Stimulated activated naive CD4-positive, alpha-beta T cell (primary cell): Measurements from ENCODE around the gene DZIP1L.

Source experiments
- DNase-seq, 6 experiments: peaks; one replicate each; lab custom pipeline; 2025; lab: John Stamatoyannopoulos, UW

Gene DZIP1L

GRCh38 chr3:138033202-138033691 lies 82.2 kb downstream of the DZIP1L start:
- no peak for DNase-seq

- no peak for DNase-seq
Measured at GRCh38 chr3:138032567-138032966, 82.8 kb downstream of the DZIP1L start.

- DNase-seq: no peak
Measured at GRCh38 chr3:138031536-138031935, 83.9 kb downstream of the DZIP1L start.

GRCh38 chr3:138030734-138031280 lies 84.6 kb downstream of the DZIP1L start:
- no peak for DNase-seq

GRCh38 chr3:138027821-138028220 lies 87.6 kb downstream of the DZIP1L start:
- DNase-seq: no peak

- no peak for DNase-seq
Measured at GRCh38 chr3:138025553-138025952, 89.9 kb downstream of the DZIP1L start.

GRCh38 chr3:138023754-138024153 lies 91.7 kb downstream of the DZIP1L start:
- DNase-seq: no peak

- DNase-seq: no peak
Measured at GRCh38 chr3:138019281-138020069, 95.9 kb downstream of the DZIP1L start.

GRCh38 chr3:138016065-138016464 lies 99.3 kb downstream of the DZIP1L start:
- DNase-seq: no peak

GRCh38 chr3:138012526-138012925 lies 102.9 kb downstream of the DZIP1L start:
- no peak for DNase-seq
